GM18868 (cell line): ENCODE results near the gene BMPR2.
A peak's percentile ranks its signal among the peaks of the same experiment; 100 is the strongest.

Source experiments
- ATAC-seq: cut with Tn5 transposase; IDR thresholded peaks from one replicate; pipeline ENCODE4 v1.9.1; 2021; ENCODE audit warnings: mild to moderate bottlenecking, moderate library complexity; ENCODE audit not compliant: unreplicated experiment

BMPR2 gene

DNA sequence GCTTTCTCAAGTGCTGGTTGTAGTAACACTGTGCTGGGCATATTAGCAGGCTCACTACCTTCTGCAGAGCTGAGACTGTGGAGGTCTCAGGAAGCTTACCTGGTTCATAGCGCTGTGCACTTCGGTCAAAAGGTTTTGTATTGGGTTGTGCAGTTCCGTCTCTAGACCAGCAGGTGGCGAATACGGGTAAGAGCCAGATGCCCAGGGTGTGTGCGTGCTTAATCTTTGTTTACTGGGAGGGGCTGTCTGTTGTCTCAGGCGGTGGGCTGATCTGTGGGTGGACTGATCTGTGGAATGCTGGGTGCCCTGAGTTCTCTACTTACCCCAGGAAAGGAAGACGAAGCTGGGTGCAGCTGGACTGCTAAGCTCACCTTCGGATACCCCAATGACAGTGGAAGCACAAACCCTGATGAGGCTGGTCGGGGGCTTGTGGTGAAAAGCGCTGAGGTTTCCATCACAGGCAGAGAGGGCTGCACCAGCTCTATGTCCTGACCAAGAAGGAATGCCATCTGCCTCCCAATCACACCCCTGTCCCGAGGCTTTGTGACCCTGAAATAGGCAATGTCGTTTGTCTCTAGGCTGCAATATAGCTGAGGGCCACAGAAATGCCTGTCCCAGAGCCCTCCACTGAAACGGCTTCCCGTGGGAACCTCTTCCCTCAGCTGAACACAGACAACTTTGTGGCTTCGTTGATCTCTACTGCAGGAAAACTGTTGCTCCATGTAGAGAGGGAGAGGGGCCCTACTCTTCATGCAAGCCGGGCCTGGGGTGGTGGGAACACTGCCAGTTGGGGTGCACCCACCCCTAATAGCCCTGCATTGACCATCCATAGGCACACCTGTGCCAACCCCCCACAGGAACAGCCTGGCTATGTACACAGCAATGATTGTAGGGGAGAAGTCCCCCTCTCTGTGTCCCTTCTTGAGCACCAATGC is 212.8 kb downstream of the BMPR2 start:
- ATAC-seq, result peak; percentile 89

DNA sequence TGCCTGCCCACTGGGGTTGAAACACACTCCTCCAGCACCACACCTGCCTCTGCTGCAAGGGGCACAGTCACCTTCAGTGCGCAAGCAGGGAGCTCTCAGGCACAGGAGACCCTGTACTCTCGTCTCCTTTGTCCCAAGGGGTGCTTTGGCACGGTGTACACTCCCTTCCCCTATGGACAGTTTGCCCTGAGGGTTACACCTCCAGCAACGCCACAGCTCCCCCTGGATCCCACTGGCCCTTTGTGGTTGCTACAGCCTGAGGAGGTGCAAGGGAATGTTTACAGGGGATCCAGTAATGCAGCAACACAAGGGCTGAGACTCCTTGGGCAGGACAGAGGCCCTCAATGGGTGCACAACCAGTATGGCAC is 213.4 kb downstream of the BMPR2 start:
- no peak for ATAC-seq

DNA sequence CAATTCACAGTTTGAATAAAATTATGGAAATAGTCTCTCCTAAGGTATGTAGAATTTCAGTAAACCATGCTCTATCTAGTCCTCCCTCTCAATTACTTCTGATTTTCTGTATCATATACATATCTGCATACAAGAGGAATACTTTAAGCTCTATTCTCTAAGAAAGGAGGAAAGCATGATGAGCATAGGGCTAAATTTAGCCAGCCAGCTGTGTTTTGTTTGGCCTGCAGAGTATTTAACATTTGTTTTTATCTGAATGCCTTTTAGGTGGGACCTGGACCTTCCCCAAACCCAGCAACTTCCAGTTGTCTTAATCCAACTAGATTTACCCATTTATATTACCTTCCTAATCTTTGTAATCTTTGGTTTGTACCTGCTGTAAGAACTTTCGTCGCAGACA is 216.4 kb downstream of the BMPR2 start:
- no peak for ATAC-seq

DNA sequence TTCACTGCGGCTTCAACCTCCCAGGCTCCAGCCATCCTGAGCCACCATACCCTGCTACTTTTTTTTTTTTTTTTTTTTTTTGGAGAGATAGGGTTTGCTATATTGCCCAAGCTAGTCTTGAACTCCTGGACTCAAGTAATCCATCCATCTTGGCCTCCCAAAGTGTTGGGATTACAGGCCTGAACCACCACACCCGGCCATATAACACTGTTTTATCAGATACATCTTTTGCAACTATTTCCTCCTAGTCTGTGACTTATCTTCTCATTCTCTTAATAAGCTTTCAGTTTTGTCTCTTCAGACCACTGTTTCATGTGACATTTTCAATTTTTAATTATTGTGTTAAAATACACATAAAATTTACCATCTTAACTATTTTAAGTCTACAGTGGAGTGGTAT is 223.0 kb downstream of the BMPR2 start:
- no peak for ATAC-seq

DNA sequence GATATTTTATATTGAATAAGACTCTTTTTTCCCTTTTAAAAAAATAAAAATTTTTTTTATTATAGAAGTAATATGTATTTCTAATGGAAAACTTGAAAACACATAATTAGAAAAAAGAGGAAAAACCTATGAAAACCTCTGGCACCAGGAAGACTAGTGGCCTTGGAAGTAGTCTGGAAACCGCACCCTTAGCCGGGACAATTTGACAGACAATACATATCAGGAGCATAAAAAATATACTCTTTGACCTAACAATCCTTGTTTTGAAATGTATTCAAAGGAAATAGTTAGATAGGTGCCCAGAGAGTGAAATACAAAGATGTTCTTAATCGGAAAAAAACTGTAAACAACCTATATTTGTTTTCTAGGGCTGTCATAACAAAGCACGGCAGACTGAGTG is 223.8 kb downstream of the BMPR2 start:
- no peak for ATAC-seq

DNA sequence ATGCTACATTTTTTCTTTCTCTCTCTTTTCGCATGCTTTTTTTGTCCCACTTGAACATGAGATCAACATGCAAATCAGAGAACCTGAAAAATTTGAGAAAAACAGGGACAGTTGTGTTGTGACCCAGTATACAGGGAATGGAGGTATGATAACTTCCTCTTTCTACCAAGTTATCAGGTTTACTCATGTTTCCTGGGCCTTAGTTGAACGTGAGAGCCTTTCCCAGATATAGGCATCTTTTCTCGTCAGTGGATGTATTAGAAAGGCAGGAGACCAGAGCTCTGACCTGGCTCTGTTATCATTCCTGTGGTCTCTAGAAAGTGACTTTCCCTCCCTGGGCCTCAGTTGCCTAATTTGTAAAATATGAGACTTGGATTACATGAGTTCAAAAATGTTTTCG is 228.6 kb downstream of the BMPR2 start:
- no peak for ATAC-seq

DNA sequence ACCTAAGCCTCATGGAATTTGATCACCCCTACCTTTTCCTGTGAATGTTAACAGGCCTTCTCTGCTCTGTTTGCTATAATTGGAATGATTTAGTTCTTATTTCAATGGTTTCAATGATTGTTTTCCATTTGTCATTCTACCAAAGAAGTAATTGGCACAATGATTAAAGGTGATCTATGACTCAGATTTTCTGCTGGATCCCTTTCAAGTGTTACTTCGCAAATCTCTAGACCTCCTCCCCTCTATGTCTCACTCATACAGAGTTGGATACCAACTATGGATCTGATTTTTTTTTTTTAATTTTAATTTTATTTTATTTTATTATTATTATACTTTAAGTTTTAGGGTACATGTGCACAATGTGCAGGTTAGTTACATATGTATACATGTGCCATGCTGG is 229.0 kb downstream of the BMPR2 start:
- ATAC-seq, result no peak

DNA sequence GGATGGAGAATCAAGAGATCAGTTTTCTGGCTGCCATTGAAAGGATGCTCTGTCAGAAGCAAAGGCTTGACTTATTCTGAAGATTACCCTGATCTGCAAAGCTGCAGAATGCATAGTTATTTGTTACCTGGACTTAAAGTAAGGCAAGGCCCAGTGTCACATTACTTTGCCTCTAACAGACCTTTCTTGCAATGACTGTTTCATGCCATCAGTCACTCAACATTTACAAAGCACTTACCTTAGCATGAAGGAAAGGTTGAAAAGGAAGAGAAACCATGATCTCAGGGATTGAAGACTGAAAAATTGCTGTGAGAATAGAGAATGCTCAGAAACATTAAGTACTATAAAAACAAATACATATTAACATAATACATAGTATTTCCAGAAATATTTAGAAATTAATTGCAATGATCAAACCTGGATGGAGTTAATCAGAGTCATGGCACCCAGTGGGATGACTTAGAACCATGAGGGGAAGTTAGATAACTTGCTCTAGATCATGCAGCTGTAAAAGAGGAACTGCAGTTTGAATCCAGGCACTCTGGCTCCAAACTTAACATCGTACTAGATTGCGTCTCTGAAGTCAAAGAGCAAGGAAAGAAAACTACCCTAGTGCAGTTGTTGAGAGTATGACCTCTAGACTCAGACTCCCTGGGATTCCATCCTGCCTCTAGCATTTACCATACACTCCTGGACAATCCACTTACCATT is 232.2 kb downstream of the BMPR2 start:
- peak; percentile 35 for ATAC-seq

DNA sequence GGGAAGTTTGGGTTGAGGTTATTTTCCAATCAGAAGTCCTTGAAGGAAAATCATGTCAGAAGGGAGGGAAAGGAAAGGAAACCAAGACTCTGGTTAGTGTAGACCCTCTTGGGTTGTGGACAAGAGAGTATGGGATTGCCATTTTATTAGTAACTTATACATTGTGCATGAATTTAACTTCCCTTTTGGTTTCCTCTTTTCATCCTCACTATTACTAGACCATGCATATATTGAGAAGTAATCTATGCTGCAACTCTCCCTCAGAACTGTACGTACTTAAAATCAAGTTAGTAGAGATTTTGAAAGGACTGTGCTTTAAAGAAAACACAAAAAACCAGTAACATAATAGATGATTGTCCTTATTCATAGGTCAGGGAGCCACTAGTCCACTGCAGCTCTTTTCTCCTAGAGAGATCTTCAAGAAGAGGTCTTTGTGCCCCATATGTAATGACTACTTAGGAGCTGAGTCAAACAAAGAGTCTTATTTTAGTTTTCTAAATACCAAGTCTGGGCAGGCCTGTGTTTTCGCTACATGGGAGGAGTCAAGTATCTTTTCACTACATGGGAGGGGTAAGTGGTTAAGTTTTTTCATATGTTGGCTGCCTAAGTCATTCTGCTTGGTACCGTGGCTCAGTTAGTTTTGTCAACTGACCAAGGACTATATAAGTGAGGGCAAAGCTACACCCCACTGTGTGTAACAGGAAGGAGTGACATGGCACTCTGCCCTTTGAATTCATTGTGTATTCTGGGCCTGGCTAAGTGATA is 233.4 kb downstream of the BMPR2 start:
- ATAC-seq, result peak; percentile 94

DNA sequence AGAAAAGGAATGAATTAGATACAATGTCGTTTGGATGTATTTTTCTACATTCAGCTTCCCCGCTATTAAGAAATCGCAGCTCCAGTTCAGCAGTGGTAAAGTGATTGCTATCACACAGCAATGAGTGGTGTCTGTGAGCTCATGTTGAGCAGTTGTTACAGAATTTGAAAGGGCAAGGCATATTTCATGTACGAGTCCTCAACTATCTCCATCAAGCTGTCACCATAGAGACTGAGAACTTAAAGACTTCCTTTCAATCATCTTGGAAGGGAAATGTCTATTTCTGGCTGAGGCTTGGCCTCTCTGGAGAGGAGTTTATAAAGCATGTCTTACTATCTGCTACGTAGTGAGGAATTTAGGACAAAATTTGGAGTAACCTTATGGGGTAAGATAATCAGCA is 234.3 kb downstream of the BMPR2 start:
- ATAC-seq, result no peak

DNA sequence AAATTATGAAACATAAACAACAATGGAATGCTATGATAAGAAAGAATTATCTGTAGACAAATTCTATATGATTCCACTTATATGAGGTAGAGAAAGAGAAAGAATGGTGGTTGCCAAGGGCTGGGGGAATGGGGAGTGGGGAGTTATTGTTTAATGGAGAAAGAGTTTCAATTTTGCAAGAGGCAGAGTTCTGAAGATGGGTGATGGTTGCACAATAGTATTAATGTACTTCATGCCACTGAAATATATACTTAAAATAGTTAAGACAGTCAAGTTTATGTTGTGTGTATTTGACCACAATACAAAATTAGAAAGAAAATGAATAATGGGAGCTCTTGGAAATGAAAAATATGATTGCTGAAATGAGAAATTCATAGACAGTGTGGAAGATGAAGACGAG is 236.0 kb downstream of the BMPR2 start:
- no peak for ATAC-seq

DNA sequence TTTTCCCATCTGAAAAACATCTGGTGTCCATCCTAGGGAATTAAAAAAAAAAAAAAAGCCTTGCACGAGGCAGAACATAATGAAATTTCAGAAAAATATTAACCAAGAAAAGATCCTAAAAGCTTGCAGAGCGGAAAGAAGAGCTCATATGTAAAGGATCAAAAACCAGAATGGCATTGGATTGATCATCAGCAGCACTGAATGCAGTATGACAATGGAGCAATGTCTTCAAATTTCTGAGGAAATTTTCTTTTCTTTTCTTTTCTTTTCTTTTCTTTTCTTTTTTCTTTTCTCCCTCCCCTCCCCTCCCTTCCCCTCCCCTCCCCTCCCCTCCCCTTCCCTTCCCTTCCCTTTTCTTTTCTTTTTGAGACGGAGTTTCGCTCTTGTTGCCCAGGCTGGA is 237.4 kb downstream of the BMPR2 start:
- no peak for ATAC-seq
